Gastrocnemius medialis (tissue), 4 donors: ENCODE results near the gene CHRD. TPM values are rescaled to one million over a fixed set of nuclear protein-coding genes. Genes with fewer than 3 reads are reported as not detected.

Source experiments
- ATAC-seq, 2 donors: fragments of 150-250 bp; one replicate each; pipeline ENCODE4 v1.9.1; 2016
- DNase-seq, 2 donors: peaks; one replicate each; pipeline ENCODE4 v3.0.0-alpha.2; 2019
- H3K27ac ChIP-seq, 4 donors: fragments of 200-600 bp; sonication (generic); 1 replicate in 1 of 4; 2 replicates in 3 of 4; pipeline ENCODE4 v1.5.1; 2016 to 2018; ENCODE audit warnings: mild to moderate bottlenecking in 2 of 4, moderate library complexity in 1 of 4
- H3K27me3 ChIP-seq, 3 donors: fragments of 200-600 bp; sonication (generic) in 2 of 3; 1 replicate in 1 of 3; 2 replicates in 2 of 3; pipeline versions ENCODE4 v1.5.1 to v1.6.0; 2016 to 2019; ENCODE audit warnings: mild to moderate bottlenecking in 1 of 3, moderate library complexity in 1 of 3
- H3K36me3 ChIP-seq, 2 donors: fragments of 200-600 bp; sonication (generic) in 1 of 2; one replicate each; pipeline ENCODE4 v1.5.1; 2017 to 2018
- H3K4me1 ChIP-seq, 2 donors: fragments of 200-600 bp; sonication (generic) in 1 of 2; one replicate each; pipeline ENCODE4 v1.5.1; 2016 to 2017; ENCODE audit warnings: mild to moderate bottlenecking in 2 of 2
- H3K4me3 ChIP-seq, 4 donors: fragments of 200-600 bp; sonication (generic) in 3 of 4; 1 replicate in 1 of 4; 2 replicates in 3 of 4; pipeline ENCODE4 v1.5.1; 2016 to 2019; ENCODE audit warnings: mild to moderate bottlenecking in 2 of 4
- H3K9me3 ChIP-seq, 3 donors: fragments of 200-600 bp; sonication (generic) in 2 of 3; 1 replicate in 1 of 3; 2 replicates in 2 of 3; pipeline ENCODE4 v1.5.1; 2016 to 2019
- CTCF ChIP-seq, 5 experiments: fragments of 450-650 bp in 3 of 5; fragments of 200-600 bp in 2 of 5; sonication (generic) in 2 of 5; IDR thresholded peaks in 4 of 5; conservative IDR thresholded peaks in 1 of 5; 1 replicate in 4 of 5; 2 replicates in 1 of 5; pipeline ENCODE4 v1.5.1; 2016 to 2019; ENCODE audit warnings: antibody characterized with exemption in 5 of 5, mild to moderate bottlenecking in 3 of 5, moderate library complexity in 3 of 5
- POLR2A ChIP-seq, 2 donors: fragments of 450-650 bp; IDR thresholded peaks; one replicate each; pipeline ENCODE4 v1.6.1; 2017; ENCODE audit warnings: antibody characterized with exemption in 2 of 2, mild to moderate bottlenecking in 2 of 2, moderate library complexity in 2 of 2
- in situ Hi-C, 4 donors: fragments of 200-750 bp; cut with MboI; loops; one replicate each; pipeline versions ENCODE4 v1.15.0 to v1.8.0; 2017; ENCODE audit warnings: low sequenced_read_pairs in 4 of 4
- intact Hi-C: fragments of 100-400 bp; cut with DNase I; formaldehyde crosslinking; loops from one replicate; pipeline ENCODE4 v1.15.1; 2023; ENCODE audit warnings: low total_unique reads
- total RNA-seq, 4 donors: library from RNA; depleted of rRNA; stranded (reverse); fragments of >200 nt; gene quantifications; one replicate each; pipeline versions ENCODE4 v1.1.0 to v1.2.3, GENCODE V29; 2016

The CHRD gene
- total RNA-seq, 4 donors from 2014 or later = 2.6 to 5.7 (median 3.4) TPM

- no peak overlapping the region for H3K27ac ChIP-seq
- no peak for TF ChIP-seq CTCF (IDR thresholded peaks at IDR 0.05 in 4 of 5, conservative IDR thresholded peaks at IDR 0.05 in 1 of 5)
- TF ChIP-seq POLR2A (IDR thresholded peaks at IDR 0.05) = no peak
- no peaks in the 10 kb centered on the region for H3K9me3 ChIP-seq
- no peak for DNase-seq
- no peaks in the 10 kb centered on the region for H3K36me3 ChIP-seq
- H3K4me1 ChIP-seq = peaks cover 3% of the 10 kb centered on the region in 2 donors
- intact Hi-C loops (no loop called here), in situ Hi-C loops (loop anchor here in 3 of 4 donors (25.0 kb wide), 3 partner anchors 412 to 462 kb away; partner anchors contain the start of gene VPS8 (in 1 of the 3))
- H3K4me3 ChIP-seq = no peak overlapping the region
- H3K27me3 ChIP-seq = no peaks in the 10 kb centered on the region
- ATAC-seq = no peak
Observed at GRCh38 chr3:184350618-184351017, 29.2 kb upstream of the CHRD start.

GRCh38 chr3:184351511-184352148 is 28.2 kb upstream of the CHRD start:
- DNase-seq (no peak), ATAC-seq (no peak)
- Histone ChIP-seq H3K27ac (no peak overlapping the region), H3K4me3 (no peak overlapping the region), H3K36me3 (no peaks in the 10 kb centered on the region), H3K9me3 (no peaks in the 10 kb centered on the region), H3K4me1 (no peaks in the 10 kb centered on the region), H3K27me3 (no peaks in the 10 kb centered on the region)
- in situ Hi-C loops = loop anchor here in 3 of 4 donors (25.0 kb wide), 3 partner anchors 411 to 461 kb away; partner anchors contain the start of gene VPS8 (in 1 of the 3)
- TF ChIP-seq POLR2A (IDR thresholded peaks at IDR 0.05) (no peak), CTCF (IDR thresholded peaks at IDR 0.05 in 4 of 5, conservative IDR thresholded peaks at IDR 0.05 in 1 of 5) (no peak)
- intact Hi-C loops = no loop called here

GRCh38 chr3:184352149-184352785 is 27.6 kb upstream of the CHRD start:
- no peak overlapping the region for H3K27ac ChIP-seq
- ATAC-seq (no peak), DNase-seq (no peak)
- H3K27me3 ChIP-seq = no peaks in the 10 kb centered on the region
- H3K36me3 ChIP-seq = no peaks in the 10 kb centered on the region
- no peaks in the 10 kb centered on the region for H3K9me3 ChIP-seq
- H3K4me1 ChIP-seq = no peaks in the 10 kb centered on the region
- intact Hi-C loops = no loop called here
- in situ Hi-C loops = loop anchor here in 3 of 4 donors (25.0 kb wide), 3 partner anchors 410 to 460 kb away; partner anchors contain the start of gene VPS8 (in 1 of the 3)
- TF ChIP-seq CTCF (IDR thresholded peaks at IDR 0.05 in 4 of 5, conservative IDR thresholded peaks at IDR 0.05 in 1 of 5) (no peak), POLR2A (IDR thresholded peaks at IDR 0.05) (no peak)
- H3K4me3 ChIP-seq = no peak overlapping the region

- Histone ChIP-seq H3K4me1 (no peaks in the 10 kb centered on the region), H3K27me3 (no peaks in the 10 kb centered on the region), H3K9me3 (no peaks in the 10 kb centered on the region), H3K27ac (no peak overlapping the region), H3K4me3 (no peak overlapping the region), H3K36me3 (no peaks in the 10 kb centered on the region)
- in situ Hi-C loops = loop anchor here in 3 of 4 donors (25.0 kb wide), 3 partner anchors 409 to 459 kb away; partner anchors contain the start of gene VPS8 (in 1 of the 3)
- no peak for TF ChIP-seq CTCF (IDR thresholded peaks at IDR 0.05 in 4 of 5, conservative IDR thresholded peaks at IDR 0.05 in 1 of 5)
- TF ChIP-seq POLR2A (IDR thresholded peaks at IDR 0.05) = no peak
- DNase-seq (no peak), ATAC-seq (no peak)
- intact Hi-C loops = no loop called here
Observed at GRCh38 chr3:184352897-184353545, 26.8 kb upstream of the CHRD start.
